ENCODE results near the gene KMO.

Gene KMO

DNA sequence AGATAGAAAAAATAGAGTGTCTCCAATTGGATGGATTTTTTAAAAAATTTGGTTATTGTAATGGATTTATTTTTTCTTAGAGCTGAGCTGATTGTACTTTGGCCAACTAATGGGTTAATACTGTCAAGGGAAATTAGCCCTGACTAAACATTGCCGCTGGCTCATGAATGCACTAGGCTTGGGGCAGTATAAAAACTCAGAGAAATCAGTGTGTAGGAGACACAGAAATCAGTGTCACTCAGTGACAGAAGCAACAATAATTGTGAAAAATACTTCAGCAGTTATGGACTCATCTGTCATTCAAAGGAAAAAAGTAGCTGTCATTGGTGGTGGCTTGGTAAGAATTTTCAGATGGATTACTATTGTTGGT, at the start of gene KMO:
Gene KMO (plus strand): TSS at position 217 of the 370 bp plus-strand sequence. CDS start 67 bp downstream, at position 284.
- peak in 1 of 2 donors; percentile 28 for DNase-seq

DNA sequence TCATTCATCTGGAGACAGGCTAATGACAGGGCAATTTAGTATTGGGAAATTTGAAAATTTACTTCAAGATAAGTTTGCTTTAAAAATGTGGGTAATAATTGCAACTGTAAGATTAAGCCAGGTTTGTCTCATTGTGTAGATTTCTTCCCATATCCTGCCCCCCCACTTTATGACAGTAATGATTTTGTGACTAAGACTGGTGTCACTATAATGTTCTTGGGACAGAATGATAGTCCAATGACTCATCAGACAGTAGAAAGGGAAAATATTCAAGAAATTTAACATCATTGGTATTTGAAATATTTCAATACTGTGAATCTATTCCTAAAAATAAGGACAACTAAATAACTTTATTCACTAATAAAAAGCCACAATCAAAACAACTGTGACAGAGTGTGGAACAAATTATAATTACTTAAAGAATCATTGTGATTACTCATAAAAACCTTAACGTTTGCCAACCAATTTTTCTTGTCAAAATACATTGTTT, 49.4 kb upstream of the KMO start:
- no peak for DNase-seq

DNA sequence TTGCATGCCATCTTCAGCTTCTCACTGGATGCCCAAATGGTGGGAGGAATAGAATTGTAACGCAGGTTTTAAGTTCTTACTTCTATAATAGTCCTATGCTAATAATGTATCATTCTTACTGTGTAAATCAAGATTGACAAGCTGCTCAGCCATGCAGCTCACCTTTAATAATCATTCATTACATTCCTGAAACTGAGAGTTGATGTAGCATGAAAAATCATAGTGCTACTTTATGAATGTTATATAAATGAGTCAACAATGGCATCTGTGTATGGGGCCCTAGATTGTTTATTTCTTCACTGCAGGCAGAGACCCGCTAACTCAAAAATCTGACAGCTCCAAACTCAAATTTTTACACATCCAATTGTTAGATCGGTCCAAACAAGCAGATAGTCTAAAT, 47.0 kb upstream of the KMO start:
- DNase-seq, result no peak

DNA sequence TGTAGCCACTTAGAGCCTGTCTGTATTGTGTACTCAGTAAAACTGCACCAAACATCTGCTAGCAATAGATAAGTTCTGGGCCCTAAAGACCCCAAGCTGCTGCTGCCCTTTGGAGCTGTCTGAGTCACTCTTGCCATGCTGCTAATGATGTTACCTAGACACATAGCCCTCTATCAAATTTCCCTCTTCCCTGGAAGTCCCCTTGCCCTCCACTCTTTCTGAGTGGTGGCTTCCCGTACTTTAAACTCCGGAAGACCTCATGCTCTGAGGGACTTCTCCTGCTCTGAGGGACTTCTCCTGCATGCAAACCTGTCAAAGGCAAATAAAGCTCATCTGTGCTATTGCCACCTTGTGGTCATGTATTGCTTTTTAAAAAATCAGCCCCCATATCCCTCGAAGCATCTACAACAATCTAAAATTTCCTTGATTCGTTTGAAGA, 46.6 kb upstream of the KMO start:
- no peak for DNase-seq

DNA sequence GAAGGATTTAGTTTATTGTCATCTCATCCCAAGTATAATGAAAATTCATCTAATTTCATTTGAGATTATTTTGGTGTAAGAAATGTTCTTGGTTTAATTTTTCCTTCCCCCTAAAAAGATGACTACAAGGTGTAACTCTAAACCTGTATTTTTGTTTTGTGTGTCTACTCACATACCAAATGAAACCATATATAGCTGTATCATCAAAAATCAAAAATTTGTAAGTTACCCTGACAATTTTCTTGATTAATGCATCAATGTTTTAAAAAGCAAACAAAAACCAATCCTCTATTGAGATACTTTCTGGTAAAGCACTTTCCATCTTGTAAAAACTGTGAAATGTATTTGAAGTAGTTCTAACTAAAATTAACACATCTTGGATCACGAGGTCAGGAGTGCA, 43.4 kb upstream of the KMO start:
- no peak for DNase-seq

DNA sequence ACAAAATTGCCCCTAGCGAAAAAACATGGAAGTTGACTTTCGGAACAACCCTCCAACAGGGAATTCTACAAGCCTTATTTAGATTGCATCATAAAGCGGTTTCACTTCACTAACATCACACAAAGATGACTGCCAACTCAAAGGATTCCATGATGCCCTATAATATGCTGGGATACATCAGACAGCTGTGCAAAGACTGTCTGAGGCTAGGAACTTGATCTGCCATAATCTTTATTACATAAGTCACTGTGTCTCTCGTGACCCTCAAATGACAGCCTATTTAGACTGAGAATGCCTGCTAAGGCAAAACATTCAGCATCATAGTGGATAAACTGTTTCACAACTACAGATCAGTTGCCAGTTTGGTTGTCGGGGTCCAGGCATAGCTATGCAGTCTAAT, 36.4 kb upstream of the KMO start:
- no peak for DNase-seq

DNA sequence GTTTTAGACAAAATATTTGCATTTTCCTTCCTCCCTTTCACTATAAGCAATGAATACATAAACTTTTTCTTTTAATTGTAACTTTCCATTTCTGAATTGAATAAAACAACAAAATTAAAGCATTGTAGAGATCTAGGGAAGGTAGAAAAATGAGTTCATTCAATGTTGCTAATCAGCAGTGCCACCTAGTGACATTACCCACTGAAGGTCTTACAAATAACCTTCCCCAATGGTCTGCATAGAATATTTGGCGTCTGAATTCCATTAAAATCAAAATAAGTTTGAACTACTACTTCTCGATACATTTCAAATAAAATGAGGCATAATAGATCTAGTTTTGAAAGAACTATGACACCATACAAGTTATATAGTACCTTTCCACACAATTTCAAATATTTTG, 32.3 kb upstream of the KMO start:
- DNase-seq, result no peak

DNA sequence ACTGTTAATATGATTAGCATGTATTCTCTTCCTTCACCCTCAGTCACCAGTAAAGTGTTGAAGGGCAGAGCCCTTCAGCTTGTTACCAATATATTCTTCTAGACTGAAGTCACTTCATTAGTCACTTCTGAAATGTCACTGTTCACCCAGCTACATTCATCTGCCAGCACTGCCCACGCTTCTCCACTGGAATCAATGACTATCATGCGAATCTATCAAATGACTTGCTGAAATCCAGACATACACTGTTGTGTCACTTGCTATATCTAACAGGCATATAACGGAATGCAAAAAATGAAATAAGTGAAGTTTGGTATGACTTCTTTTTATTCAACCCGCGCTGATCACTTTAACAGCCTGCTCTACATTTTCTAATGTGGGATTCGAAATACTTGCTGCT, 28.7 kb upstream of the KMO start:
- DNase-seq, result no peak

DNA sequence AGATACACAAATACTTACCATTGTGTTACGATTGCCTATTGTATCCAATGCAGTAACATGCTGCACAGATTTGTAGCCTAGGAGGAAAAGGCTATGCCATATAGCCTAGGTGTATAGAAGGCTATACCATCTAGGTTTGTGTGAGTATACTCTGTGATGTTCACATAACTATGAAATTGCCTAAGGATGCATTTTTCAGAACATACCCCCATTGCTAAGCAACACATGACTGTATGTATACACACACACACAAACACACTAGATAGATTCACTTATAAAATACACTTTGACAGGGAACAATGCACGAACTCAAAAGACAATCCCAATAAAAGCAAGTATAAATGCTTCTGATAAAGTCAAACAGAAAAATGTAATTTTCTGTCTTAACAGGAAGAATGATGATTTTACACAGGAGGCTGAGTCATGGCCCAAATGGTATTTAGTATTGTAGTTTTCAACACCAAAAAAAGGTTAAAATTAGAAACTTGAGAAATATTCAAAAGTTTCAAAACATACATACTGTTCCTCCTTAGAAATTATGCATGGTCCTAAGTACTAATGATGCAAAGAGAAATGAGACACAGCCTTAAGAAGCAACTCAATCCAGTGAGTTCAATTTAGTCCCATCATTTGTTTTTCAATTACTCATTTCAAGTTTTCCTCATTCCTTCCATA, 24.9 kb upstream of the KMO start:
- no peak for DNase-seq

DNA sequence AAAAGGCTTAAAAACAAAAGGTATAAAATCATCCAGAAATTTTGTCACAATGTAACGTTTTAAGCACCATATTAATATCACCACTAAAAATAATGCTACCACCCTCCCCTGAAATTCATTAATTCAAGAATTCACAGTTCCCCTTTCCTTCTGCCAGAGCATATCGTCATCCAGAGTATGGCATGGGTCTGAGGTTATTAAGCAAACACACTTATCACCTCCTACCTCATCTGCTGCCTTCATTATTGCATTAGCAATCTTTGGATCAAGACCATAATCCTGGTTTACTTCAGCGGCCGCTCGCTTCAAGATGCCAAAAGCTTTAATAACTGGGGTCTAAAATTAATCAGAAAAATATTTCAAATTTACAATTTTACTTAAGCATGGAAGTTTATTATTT, 18.8 kb upstream of the KMO start:
- no peak for DNase-seq

DNA sequence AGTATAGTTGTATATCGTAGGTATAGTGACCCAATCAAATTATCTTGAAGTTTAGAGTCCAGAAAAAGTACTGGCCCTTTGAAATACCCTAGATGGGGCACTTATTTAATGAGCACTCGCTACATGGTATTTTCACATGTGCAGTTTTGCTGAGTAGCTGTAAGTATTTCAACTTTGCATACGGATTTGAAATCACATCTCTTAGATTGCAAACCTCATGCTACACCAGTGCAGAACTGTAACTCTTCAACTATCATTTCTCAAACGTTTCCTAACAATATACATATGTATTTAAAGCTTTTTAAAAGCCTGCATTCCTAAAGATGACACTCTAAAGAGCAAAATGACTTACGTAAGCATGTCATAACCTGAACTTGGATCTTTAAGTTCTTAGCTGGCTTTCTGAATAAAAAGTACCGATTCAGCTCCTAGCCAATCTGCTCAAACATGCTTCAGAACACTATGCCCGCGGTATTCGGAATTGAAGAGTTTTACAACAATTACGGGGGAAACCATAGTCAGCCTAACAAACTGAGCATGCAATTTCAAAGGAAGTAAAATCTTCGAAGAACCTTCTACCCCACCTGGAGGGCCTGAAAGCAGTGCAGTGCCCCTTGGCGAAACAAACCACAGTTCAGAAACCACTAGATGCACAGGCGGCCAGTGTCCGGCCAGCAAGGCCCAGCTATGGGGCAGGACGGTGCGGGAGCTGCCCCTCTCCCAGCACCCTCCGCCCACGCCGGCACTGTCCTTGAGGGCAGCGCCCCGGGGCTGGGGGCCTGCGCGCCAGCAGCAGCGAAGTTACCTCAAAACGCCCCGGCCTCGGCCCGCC, 13.5 kb upstream of the KMO start:
- DNase-seq, result peak in 1 of 2 donors; percentile 1

DNA sequence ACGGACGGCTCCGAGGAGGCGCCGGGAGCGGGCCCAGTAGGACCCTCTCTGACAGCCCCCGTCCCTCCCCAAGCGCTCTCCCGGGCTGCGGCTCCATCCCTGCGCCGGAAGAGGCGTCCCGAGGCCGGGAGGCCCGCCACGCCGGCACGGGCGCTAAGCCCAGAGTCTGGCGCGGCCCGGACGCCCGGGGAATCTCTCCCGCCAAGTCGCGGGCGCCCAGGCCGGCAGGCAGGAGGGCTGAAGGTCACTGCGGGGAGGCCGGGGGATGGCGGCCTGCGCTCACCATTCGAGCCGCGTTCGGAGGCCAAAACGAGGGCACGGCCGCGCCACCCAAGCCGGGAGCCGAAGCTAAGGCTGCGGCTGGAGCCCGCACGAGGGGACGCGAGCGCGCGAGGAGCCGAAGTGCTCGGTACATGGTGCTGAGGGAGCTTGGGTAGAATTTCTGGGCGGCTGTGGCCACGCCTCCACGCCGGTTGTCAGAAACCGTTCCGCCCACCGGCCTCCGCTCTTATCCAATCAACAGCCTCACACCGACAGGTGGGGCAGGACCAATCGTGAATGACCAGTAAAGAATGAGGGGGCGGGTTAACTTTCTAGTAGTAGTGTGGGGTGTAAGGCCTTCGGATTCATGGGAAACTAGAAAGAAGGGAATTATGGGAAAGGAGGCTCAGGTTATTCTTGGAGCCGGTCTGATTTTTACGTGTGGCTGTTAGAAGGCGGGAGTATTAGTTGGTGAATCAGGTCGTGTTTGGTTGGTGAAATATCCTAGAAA, 12.7 kb upstream of the KMO start, which contains the start of gene FH:
Gene FH (minus strand): TSS at position 448 of the 772 bp plus-strand sequence. CDS start 33 bp downstream, at position 415.
- DNase-seq, result peak; percentile 95 to 96

DNA sequence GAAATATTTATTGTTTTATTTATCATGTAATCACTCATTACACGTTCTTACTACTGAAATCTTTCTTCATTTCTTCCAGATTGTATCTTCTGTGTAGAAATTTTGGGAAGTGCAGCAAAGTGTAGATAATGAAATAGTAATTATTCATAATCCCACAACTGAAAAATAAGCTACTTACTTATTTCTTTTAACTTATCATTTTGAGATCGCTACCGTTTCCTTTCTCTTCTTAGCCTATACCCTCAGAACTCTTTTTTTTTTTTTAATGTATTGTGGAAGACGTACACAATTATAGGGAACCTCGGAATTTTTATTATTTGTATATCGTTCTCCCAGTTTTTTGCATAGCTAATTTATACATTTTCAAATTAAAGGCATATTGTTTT, 12.1 kb upstream of the KMO start:
- no peak for DNase-seq

DNA sequence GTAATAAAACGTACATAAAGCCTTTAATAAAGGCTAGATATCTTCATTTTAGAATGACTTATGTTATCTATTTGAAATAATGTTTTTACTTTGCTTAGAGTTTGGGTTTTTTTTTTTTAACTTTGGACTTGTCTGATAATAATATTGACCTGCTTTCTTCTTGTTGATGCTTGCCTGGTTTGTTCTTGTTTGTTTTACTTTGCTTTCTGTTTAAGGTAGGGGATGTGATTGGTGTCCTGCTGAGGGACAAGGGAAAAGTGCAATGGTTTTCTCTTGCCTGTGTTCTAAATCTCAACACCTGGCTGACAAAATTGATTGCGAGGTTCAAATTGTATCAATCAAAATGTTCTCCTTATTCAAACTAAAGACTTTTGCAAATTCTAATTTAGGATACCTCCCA, 10.5 kb upstream of the KMO start:
- no peak for DNase-seq

DNA sequence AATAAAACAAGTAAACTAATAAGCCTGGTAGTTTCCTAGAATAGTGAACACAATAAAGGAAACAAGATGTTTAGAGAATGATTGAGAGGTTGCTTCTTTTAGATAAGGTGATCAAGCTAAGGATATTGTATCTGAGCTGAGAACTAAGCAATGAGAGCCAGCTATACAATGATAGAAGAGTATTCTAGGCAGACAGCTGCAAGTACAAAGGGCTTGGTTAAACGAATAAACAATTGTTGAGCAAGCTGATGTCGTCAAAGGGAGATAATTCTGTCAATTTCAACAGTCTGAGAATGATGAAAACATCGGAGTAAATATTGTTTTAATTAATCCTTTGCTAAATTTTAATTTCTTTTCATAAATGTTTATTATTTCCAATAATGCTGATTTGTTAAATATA, 7.2 kb upstream of the KMO start:
- no peak for DNase-seq

DNA sequence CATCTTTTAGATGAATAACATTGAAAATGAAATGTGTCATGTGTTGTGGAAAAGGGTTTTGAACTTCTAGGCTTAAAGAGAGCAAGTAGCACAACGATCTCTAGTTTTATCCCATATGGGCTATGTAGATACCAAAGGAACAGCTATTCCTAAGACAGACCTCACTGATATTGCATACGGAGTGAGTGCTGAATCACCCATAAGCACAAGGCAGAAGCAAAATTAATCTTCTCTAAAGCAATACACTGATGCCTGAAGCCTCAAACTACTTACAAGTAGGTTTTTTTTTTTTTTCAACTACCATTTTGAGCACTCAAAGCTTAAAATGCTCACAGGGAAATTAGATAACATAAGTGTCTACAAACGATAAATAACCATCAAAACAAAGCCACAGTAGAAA, 5.0 kb upstream of the KMO start:
- no peak for DNase-seq

DNA sequence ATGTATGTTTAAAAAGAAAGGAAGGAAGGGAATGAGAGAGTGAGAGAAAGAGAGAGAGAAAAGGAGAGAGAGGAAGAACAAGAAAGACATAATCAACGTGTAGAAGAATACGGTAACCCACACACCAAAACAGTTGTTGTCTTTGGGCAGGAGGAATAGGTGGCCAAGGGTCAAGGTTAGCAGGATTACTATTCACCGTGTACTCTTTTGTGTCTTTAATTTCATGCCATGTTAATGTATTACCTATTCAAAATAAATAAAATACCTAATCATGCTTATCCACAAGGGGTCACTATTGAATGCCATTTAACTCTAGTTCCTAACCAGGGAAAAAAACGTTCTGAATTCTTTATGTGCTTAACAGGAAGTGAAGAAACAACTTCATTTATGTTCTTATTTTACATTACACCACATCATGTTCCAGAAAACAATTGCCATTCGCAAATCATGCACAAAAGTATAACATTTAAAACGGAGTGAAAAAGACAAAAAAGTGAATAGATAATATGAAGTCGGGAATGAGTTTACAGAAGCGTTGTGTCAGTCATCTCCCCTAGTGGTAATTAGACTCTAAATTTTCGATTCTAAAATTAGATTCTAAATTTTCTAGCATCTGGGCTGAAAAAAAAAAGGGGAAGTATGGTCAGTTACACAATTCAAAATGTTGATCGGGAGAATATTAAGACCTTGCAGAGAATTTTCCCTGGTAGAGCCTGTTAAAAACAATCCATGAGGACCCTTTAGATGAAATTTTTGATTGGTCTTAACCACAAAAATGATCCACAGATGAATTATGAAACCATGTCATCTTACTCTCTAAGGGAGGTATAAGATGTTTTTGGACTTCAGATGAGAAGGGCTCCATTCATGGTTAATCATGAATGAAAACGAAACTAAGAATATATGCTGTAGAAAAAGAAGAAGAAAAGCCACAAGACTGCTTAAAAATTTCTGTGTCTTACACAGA, 700 bp upstream of the KMO start:
- DNase-seq, result peak in 1 of 2 donors; percentile 78

DNA sequence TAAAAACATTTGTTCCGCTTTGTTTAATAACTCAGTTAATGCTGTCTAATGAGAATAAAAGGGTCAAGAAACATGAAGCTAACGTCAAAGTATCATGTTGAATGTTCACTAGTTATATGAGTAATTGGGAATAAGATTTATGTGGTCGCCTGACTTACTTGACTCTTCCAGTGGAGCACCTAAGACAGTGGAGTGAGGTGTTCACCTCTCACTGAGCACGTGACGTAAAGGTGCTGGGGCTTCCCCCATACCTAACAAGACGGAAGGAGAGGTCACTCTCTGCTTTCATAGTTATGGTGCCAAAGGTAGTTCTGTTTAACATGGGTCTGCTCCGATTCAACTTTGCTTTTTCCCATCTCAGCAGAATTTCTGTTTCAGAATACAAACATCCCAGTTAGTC, 686 bp downstream of the KMO start:
- peak in 1 of 2 donors; percentile 73 for DNase-seq

DNA sequence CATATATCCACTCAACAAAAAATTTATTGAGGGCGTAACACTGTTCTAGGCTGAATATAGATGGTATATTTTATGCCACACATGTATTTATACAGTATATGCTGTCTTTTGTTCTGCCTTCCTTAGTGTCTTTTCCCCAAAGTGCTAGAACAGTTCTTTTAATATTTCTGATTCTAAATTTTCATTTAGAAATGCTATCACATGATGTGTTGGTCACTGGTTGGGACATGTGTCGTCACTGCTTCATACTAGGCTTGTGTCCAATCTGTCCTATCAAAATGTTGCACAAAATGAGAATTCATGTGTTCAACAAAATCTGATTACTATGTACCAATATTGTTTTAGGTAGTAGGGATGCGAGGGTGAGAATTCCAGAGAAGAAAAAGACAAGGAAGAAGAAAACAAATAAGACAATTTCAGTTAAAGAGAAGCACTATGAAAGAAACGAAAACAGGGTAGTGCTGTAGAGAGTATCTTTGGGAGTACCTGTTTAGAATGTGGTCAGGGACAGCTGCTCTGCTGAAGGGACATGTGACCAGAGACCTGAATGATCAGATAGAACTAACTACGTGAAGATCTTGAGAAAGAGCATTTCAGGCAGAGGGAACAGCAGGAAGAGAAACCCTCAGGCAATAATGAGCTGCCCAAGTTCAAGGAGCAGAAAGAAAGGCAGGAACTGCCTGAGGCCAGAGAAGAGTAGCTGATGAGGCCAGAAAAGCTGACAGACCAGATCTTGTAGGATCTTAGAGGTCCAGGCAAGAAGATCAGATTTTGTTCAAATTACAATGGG, 1.3 kb downstream of the KMO start:
- peak in 1 of 2 donors; percentile 23 for DNase-seq

DNA sequence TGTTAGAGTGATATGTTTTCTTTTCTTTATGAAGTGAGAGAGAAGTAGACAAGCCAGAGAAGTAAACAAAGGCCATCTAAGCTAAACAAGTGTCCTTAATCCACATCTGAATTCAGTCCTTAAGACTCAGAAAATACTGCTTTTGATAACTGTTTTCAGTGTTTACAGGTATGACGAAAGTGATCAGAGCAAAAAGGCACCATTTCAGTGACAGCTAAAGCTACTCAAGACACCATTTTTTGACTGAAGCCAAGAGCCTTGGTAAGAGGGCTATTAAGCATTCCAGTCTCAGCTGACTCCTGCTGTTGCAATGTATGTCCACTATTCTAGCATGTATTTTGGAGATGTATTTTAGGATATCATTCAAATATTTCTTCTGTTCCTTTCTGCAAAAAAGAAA, 4.1 kb downstream of the KMO start:
- DNase-seq, result no peak

DNA sequence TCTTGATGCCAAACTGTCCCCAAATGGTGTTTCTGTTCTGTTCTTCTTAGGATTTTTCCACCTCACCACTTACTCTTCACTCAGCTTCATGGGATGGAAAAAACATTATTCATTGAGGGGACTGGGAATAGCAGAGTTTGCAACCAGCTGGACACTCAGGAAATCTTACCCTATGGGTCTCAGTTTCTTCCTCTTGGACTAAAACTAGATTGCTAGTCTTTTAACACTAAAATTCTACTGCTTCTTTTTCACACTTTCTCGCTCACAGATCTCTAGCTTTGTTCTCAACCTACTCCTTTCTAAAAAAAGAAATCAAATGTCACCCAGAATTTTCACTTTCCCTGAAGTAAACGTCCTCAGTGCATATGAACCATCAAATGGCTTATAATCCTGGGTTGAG, 4.8 kb downstream of the KMO start:
- no peak for DNase-seq

All from CD4-positive, alpha-beta T cell treated with Interferon alpha-2 for 1 hour (primary cell).